NCI-H82 treated with DMSO at 0.1 percent for 48 hours (cell line): ENCODE data around the gene SMARCD2.
"Not testable (repeated sequence)": the region's sequence is repeated elsewhere in the genome, so short reads cannot be mapped to it uniquely, and the experiment has no call there.

Source experiments
- DNase-seq: peaks from one replicate; lab custom pipeline; 2025; ENCODE audit not compliant: unreplicated experiment; lab: John Stamatoyannopoulos, UW

Gene SMARCD2

DNA sequence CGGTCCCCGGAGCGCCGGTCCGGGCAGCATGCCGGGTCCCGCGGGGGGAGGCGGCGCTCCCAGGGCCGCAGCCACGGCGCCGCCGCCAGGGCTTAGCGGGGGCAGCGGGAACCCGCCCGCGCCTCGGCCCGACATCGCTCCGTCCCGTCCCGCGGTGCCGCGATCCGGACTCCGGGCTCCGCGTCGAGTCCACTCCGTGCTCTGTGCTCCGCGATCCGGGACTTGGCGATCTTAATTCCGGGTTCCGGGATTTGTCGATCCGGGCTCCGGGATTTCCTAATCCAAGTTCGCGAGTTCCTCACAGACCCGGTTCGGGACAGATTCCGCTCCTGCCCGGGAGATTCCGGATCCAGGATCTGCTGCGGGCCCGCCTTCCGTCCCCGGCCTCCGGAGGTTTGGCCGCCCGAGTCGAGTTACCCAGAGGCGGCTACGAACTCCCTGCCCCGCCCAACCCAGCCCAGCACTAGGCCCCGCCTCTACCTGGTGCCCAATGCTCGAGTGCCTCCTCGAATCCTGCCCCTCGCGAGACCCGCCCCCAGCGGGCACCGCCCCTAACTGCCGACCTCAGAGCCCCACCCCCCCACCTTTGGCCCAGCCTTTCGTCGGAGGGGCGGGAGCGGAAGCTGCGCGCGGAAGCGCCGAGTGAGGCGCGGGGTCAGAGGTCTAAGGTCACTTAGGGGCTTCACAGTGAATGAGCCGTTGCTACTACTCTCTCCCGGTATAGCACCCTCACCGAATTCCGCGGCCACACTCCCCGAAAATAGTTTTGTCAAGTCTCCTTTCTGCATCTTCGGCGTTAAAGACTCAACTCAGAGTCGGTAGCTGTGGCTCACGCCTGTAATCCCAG lies at the start of gene SMARCD2:
TSS of gene SMARCD2 (minus strand) at position 146 of the 847 bp plus-strand sequence. CDS start at position 135, 11 bp downstream.
- peak; percentile 95 for DNase-seq

DNA sequence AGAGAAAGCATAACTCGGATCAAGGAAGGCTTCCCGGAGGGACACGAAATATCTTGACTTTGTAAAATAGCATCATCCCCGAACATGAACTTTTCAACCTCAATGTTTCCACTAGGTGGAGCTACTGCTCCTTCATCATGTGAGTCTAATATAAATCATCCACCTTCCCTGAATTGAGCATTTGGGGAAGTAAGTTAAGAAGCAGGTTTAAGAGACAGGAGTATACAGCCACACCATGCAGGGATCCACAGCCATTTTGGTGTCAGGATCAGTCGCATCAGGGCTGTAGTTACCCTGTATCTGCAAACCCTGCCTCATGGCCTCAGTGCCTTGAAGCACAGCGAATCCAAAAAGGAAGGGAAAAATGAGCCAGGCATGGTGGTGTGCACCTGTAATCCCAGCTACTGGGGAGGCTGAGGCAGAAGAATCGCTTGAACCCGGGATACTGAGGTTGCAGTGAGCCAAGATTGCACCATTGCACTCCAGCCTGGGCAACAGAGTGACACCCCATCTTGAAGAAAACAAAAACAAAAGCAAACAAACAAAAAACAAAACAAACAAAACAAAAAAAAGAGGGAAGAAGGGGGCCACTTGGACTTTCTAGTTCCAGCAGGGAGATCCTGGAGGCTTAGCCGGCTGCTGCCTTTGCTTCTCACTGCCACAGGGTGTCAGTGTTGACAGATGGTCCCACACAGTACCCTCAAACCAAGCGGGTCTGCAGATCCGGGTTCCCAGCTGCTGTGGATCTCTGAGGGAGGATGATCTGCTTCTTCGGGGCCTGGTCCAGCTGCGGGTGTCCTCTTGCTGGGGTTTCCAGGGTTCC lies 46.8 kb upstream of the SMARCD2 start:
- DNase-seq, result peak; percentile 30

DNA sequence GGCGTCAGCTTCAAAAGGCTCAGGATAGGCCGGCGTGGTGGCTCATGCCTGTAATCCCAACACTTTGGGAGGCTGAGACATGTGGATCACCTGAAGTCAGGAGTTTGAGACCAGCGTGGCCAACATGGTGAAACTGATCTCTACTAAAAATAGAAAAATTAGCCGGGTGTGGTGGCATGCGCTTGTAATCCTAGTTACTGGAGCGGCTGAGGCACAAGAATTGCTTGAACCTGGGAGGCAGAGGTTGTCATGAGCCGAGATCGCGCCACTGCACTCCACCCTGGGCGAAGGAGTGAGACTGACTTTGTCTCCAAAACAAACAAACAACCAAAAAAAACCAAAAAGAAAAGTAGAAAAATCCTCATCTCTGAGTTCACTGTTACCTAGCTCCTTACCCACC lies 42.6 kb upstream of the SMARCD2 start:
- DNase-seq, result not testable (repeated sequence)

DNA sequence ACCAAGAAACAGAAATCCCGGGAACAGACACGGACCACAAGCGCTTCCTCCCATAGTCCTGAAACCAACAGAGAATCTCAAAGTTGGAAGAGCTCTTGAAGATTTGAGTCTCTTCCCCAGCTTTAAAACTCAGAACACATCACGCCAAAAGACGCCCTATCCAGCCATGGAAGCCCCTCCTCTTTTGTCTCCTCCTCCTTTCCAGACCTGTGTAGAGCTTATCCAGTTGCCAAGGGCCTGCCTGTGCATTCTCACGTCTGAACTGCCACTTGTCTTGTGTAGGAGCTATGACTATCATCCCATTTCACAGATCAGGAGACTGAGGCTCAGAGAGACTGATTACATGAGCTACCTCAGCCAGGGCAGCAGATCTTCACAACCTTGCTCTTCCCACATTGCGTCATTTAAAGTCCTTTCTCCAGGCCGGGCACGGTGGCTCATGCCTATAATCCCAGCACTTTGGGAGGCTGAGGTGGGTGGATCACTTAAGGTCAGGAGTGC lies 40.2 kb upstream of the SMARCD2 start:
- DNase-seq, result not testable (repeated sequence)

DNA sequence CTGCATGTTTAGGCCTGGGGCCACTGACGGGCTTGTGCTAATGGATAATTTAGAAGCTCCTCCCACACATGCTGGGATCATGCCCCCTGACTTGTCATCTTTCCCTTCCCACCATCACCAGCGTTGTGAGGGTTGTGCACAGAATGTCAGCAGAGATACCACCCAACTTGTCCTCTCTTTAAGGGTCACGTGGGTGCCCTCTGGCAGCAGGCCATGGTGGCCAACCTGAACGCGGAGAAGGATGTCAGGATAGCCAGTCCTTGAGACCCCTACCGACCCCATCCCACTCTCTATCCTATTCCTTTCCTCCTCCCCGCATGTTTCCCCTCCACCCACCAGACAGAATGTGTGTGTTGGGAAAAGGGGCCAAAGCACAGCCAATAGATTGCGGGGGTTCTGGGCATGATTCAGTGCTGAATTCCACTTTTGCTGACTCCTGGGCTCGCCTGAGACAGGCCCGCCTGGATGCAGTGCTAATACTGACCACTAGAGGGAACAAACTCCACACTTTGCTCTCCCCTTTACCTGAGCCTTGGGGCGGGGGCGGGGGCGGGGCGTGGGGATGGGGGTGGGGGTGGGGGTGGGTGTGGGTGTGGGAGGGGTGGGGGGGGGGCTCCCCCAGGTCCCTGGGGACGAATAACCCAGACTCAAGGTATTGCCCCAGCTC lies 39.6 kb upstream of the SMARCD2 start, which contains the start of gene GH2:
TSS of gene GH2 (minus strand) at position 10 of the 667 bp plus-strand sequence. CDS start 143 bp downstream, outside the sequence.
- peak; percentile 60 for DNase-seq

DNA sequence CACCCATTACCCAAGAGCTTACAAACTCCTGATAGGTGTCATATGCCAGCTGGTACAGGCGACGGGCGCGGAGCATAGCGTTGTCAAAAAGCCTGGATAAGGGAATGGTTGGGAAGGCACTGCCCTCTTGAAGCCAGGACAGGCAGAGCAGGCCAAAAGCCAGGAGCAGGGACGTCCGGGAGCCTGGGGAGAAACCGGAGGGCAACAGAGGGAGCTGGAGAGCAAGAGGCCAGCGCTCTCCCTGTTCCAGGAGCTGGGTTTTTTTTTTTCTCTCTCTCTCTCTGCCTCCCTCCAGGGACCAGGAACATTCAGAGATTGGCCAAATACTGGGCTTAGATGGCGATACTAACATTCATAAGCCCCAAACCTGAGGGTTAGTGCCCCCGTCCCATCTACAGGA lies 38.9 kb upstream of the SMARCD2 start:
- DNase-seq, result not testable (repeated sequence)

DNA sequence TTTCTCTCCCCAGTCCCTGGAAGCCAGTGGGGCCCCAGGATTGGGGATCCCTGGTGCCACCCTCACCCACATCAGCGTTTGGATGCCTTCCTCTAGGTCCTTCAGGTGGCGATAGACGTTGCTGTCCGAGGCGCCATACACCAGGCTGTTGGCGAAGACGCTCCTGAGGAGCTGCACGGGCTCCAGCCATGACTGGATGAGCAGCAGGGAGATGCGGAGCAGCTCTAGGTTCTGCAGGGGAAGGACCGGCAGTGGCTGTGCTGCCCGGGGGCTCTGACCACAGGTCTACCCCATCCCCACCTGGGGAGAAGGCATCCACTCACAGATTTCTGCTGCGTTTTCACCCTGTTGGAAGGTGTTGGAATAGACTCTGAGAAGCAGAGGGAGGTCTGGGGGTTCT lies 38.2 kb upstream of the SMARCD2 start:
- DNase-seq, result no peak

DNA sequence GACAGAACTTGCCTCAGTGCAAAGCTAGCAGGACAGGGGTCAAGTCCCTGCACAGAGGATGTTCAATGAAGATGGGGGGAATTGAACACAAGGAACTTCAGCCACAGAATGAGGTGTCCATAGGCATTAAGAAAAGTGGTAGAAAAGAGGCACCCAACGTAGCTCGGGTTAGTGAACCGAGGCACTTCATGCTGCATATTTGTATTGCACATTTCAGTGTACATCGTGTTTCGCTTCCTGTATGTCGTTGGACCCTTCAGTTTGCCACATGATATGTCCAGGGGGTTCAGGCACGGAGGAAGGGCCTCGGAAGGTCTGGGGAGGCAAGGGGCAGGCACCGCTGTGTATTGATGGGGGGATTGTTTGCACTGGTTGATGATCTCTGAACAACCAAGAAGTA lies 35.9 kb upstream of the SMARCD2 start:
- not testable (repeated sequence) for DNase-seq

DNA sequence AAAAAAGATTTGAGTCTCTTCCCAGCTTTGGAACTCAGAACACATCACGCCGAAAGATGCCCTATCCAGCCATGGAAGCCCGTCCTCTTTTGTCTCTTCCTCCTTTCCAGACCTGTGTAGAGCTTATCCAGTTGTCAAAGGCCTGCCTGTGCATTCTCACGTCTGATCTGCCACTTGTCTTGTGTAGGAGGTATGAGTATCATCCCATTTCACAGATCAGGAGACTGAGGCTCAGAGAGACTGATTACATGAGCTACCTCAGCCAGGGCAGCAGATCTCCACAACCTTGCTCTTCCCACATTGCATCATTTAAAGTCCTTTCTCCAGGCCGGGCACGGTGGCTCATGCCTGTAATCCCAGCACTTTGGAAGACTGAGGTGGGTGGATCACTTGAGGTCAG lies 32.2 kb upstream of the SMARCD2 start:
- DNase-seq, result not testable (repeated sequence)

DNA sequence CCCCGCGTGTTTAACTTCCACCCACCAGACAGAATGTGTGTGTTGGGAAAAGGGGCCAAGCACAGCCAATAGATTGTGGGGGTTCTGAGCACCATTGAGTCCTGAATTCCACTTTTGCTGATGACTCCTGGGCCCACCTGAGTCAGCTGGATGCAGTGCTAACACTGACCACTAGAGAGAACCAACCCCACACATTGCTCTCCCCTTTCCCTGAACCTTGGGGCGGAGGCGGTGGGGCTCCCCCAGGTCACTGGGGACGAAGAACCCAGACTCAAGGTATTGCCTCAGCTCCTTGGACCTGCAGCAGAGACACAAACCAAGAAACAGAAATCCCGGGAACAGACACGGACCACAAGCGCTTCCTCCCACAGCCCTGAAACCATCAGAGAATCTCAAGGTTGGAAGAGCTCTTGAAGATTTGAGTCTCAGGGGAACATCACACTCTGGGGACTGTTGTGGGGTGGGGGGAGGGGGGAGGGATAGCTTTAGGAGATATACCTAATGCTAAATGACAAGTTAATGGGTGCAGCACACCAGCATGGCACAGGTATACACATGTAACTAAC lies 31.7 kb upstream of the SMARCD2 start:
- DNase-seq, result not testable (repeated sequence)

DNA sequence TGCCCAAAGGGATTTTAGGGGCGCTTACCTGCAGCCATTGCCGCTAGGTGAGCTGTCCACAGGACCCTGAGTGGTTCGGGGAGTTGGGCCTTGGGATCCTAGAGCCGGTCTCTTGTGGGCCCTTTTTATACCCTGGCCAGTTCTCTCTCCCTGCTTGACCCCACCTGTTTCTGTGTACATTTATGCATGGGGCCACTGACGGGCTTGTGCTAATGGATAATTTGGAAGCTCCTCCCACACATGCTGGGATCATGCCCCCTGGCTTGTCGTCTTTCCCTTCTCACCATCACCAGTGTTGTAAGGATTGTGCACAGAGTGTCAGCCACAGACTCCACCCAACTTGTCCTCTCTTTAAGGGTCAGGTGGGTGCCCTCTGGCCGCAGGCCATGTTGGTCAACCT lies 31.1 kb upstream of the SMARCD2 start, which contains the start of gene CSH2:
TSS of gene CSH2 (minus strand) at position 101 of the 400 bp plus-strand sequence. CDS start at position 38, 63 bp downstream.
- not testable (repeated sequence) for DNase-seq

DNA sequence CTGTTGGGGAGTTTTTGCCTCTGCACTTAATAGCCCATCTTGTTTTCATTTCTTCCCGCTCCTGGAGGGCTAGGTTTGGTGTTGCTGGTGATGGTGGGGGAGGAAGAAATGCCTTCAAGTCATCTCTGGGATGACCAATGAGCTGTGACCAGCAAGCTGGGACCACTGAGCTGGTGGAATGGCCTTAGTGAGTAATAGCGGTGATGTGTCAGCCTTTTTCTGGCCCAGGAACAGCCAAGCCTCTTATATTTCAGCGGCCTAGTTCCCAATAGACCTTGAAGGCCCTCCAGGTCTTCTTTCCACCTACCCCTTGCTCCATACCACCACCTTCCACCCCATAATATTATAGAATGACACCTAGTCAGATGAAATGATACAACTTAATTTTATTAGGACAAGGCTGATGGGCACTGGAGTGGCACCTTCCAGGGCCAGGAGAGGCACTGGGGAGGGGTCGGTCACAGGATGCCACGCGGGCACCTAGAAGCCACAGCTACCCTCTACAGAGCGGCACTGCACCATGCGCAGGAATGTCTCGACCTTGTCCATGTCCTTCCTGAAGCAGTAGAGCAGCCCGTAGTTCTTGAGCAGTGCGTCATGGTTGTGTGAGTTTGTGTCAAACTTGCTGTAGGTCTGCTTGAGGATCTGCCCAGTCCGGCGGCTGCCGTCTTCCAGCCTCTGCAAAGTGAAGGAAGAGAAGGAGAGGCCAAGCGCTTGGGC lies 29.3 kb upstream of the SMARCD2 start:
- not testable (repeated sequence) for DNase-seq

DNA sequence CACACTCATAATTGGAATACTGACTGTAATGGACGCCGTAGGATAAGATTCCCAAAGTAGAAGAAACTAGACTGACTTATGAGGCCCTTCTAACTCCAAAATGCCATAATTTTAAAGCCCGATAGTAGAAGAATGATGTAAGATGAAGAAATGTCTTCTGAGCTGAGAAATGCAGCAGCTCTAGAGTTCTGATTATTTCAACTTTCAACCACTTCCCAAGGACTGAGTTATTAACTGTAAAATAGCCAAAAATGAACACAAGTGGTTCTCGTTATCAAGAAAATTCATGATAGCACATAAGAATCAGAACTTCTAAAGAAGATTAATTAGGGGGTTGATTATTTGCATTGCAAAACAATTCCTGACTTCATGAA lies 27.8 kb upstream of the SMARCD2 start:
- DNase-seq, result not testable (repeated sequence)

DNA sequence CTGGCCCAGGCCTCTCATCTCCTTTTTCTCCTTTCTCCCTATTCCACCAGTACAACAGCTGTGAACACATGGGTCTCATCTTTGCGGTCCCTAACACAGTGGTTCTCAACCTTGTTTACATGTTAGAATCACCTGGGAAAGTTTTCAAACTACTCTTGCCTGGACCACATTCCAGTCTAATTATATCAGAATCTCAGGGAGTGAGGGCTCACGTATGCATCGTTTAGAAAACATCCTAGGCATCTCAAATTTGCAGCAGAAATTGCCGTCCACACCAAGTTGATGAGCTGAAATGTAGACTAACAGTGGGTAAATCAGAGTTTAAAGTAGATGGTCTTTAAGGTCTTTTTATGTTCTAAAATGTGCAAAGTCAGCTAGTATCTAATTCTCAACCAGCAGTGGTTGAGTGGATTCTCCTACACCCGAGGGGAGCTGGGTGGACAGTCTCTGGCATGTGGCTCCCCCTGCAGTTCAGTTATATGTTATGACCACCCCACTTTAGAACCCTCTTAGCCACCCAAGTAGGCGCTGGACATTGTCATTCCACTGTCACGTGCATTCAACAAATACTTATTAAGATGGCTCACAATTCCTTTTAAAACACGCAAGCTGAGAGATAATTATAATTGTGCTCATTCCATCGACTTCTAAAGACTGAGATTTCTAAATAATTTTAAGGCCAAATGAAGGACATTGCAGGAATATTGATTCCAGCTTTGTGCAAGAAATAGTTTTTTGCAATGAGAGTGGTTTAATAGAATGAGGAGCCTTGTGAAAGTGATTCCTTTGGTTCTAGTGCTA lies 27.2 kb upstream of the SMARCD2 start:
- not testable (repeated sequence) for DNase-seq

DNA sequence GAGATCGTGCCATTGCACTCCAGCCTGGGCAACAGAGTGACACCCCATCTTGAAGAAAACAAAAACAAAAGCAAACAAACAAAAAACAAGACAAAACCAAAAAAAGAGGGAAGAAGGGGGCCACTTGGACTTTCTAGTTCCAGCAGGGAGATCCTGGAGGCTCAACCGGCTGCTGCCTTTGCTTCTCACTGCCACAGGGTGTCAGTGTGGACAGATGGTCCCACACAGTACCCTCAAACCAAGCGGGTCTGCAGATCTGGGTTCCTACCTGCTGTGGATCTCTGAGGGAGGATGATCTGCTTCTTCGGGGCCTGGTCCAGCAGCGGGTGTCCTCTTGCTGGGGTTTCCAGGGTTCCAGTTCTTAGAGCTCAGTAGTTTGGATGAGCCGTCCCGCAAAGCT lies 24.1 kb upstream of the SMARCD2 start:
- DNase-seq, result not testable (repeated sequence)

DNA sequence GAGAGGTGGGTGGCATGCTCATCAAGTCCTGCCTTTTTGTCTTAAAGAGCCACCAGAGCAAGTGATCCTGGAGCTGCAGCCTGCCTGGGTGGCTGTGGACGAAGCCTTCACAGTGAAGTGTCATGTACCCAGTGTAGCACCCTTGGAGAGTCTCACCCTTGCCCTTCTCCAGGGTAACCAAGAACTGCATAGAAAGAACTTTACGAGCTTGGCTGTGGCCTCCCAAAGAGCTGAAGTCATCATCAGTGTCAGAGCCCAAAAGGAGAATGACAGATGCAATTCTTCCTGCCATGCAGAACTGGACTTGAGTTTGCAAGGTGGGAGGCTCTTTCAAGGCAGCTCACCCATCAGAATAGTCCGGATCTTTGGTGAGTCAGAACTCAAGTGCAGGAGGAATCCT lies 16.8 kb upstream of the SMARCD2 start:
- DNase-seq, result no peak

DNA sequence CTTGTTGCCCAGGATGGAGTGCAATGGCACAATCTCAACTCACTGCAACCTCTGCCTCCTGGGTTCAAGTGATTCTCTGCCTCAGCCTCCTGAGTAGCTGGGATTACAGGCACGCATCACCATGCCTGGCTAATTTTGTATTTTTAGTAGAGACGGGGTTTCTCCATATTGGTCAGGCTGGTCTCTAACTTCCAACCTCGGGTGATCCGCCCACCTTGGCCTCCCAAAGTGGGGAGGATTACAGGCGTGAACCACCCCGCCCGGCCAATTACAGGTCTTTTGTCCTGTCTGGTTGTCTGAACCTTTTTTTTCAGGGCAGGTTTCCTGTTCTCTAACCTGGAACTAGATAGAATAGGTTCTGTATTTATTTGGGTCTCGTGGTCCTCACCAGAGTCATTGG lies 13.9 kb upstream of the SMARCD2 start:
- not testable (repeated sequence) for DNase-seq

DNA sequence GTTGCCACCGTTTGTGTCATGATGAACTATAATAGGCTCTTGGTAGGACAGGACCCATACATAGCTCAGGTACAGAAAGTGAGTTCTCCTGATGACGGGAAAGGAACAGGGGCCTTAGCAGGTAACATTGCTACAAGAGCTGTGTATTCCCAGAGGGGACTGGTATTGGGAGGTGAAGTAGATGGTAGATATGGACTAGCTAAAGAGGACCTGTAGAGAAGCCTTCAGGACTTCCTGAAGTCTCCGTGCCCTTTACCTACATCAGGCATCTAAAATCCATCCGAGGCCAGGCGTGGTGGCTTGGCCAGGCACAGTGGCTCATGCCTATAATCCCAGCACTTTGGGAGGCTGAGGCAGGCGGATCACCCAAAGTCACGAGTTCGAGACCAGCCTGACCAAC lies 12.7 kb upstream of the SMARCD2 start:
- DNase-seq, result no peak

DNA sequence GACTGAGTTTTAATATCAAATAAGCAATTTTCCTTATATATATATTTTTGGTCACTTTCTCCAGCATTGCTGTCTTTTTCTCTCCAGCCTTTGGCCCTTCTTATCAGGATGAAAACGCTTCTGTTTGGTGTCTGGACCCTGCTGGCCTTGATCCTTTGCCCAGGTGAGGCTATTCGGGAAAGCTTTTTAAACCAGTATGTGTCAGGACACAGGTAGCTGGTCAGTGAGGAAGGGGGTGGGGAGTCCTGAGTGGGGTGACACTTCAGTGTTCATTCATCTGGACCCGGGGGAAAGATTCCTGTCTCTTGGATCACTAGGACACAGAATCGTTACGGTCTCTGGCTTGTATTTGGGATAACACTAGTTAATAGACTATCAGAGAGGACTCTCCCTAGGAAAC lies 12.2 kb upstream of the SMARCD2 start:
- no peak for DNase-seq
